Measurements from ENCODE around the gene SH2D6.

GRCh38 chr2:85428343-85428881 is 9.9 kb downstream of the SH2D6 start:
- TF ChIP-seq CTCF (IDR thresholded peaks at IDR 0.05) (no peak), POLR2A (IDR thresholded peaks at IDR 0.05) (no peak)

All from lower leg skin (tissue), 3 donors.